Upper lobe of left lung (tissue), 6 donors: ENCODE results near the gene RRAD. TPM values are rescaled to one million over a fixed set of nuclear protein-coding genes. Genes with fewer than 3 reads are reported as not detected.

Source experiments
- ATAC-seq, 2 donors: fragments of 200-7000 bp; cut with Tn5 transposase; one replicate each; pipeline ENCODE4 v1.9.1; 2022; ENCODE audit warnings: mild to moderate bottlenecking in 2 of 2, moderate library complexity in 2 of 2; ENCODE audit not compliant: low FRiP score in 2 of 2
- DNase-seq, 2 donors: peaks; one replicate each; pipeline ENCODE4 v3.0.0-alpha.2; 2019 to 2020
- H3K27ac ChIP-seq, 4 donors: fragments of 200-600 bp; sonication (generic); one replicate each; pipeline ENCODE4 v1.5.1; 2016 to 2019
- H3K27me3 ChIP-seq, 4 donors: fragments of 200-600 bp; sonication (generic); one replicate each; pipeline ENCODE4 v1.5.1; 2017 to 2019
- H3K36me3 ChIP-seq, 4 donors: fragments of 200-600 bp; sonication (generic); one replicate each; pipeline ENCODE4 v1.5.1; 2016 to 2019
- H3K4me1 ChIP-seq, 4 donors: fragments of 200-600 bp; sonication (generic); one replicate each; pipeline ENCODE4 v1.5.1; 2018 to 2019
- H3K4me3 ChIP-seq, 4 donors: fragments of 200-600 bp; sonication (generic); one replicate each; pipeline ENCODE4 v1.5.1; 2017 to 2019; ENCODE audit warnings: mild to moderate bottlenecking in 2 of 4, moderate library complexity in 1 of 4
- H3K9me3 ChIP-seq, 4 donors: fragments of 200-600 bp; sonication (generic); one replicate each; pipeline ENCODE4 v1.5.1; 2018 to 2019
- EP300 ChIP-seq, 4 donors: sonication (generic); formaldehyde crosslinking; IDR thresholded peaks; one replicate each; pipeline ENCODE4 v1.5.1; 2017; ENCODE audit warnings: antibody characterized with exemption in 4 of 4, control low read depth in 2 of 4
- POLR2A ChIP-seq, 4 donors: fragments of 450-650 bp; IDR thresholded peaks; one replicate each; pipeline ENCODE4 v1.5.1; 2016 to 2017; ENCODE audit warnings: antibody characterized with exemption in 4 of 4, mild to moderate bottlenecking in 2 of 4
- POLR2AphosphoS5 ChIP-seq, 2 donors: sonication (generic); formaldehyde crosslinking; IDR thresholded peaks; one replicate each; pipeline ENCODE4 v1.5.1; 2017; ENCODE audit warnings: antibody characterized with exemption in 2 of 2
- WGBS, 2 donors: methylation state at CpG; one replicate each; pipeline ENCODE4 v1.1.5; 2017 to 2018; 5-methylcytosine and 5-hydroxymethylcytosine counted together
- total RNA-seq, 6 donors: library from RNA; depleted of rRNA in 4 of 6; stranded (reverse); fragments of >200 nt in 4 of 6; gene quantifications; one replicate each; pipeline versions ENCODE4 v1.1.0 to v1.2.1, GENCODE V29; 2016 to 2021
- TF ChIP-seq, protein P1 (sequence below), 6 experiments: fragments of 450-650 bp in 4 of 6; fragments of 200-600 bp in 2 of 6; sonication (generic) in 2 of 6; IDR thresholded peaks; one replicate each; pipeline ENCODE4 v1.5.1; 2016 to 2019; ENCODE audit warnings: antibody characterized with exemption in 6 of 6
- donor health status: DM: no; HTN: no; CAD: no; lungs with moderate emphysema.
- donor health status: DM: no; HTN: yes; CAD: no; lungs with severe emphysema.

Gene RRAD
- total RNA-seq, 6 donors from 2014 or later: 13.8 to 50.3 (median 47.0) TPM

- DNase-seq (no peak), ATAC-seq (no peak)
- no peak overlapping the region for H3K4me3 ChIP-seq
- no peaks in the 10 kb centered on the region for H3K9me3 ChIP-seq
- peak in 1 of 2 donors; percentile 25 for TF ChIP-seq POLR2AphosphoS5 (IDR thresholded peaks at IDR 0.05)
- TF ChIP-seq, protein P1, sequence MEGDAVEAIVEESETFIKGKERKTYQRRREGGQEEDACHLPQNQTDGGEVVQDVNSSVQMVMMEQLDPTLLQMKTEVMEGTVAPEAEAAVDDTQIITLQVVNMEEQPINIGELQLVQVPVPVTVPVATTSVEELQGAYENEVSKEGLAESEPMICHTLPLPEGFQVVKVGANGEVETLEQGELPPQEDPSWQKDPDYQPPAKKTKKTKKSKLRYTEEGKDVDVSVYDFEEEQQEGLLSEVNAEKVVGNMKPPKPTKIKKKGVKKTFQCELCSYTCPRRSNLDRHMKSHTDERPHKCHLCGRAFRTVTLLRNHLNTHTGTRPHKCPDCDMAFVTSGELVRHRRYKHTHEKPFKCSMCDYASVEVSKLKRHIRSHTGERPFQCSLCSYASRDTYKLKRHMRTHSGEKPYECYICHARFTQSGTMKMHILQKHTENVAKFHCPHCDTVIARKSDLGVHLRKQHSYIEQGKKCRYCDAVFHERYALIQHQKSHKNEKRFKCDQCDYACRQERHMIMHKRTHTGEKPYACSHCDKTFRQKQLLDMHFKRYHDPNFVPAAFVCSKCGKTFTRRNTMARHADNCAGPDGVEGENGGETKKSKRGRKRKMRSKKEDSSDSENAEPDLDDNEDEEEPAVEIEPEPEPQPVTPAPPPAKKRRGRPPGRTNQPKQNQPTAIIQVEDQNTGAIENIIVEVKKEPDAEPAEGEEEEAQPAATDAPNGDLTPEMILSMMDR (IDR thresholded peaks at IDR 0.05): no peak
- 97 to 100% methylated on average over 3 of the region's 8 CpGs for WGBS, 2 donors
- peaks cover 0 to 15% (median 7%) of the 10 kb centered on the region in 4 donors for H3K36me3 ChIP-seq
- peaks cover 0 to 16% (median 10%) of the 10 kb centered on the region in 4 donors for H3K27me3 ChIP-seq
- H3K27ac ChIP-seq: peak overlapping the region; percentile 71 to 84 (median 78)
- H3K4me1 ChIP-seq: peaks cover 45 to 61% (median 47%) of the 10 kb centered on the region in 4 donors
Measured at GRCh38 chr16:66927918-66928649, 2.7 kb upstream of the RRAD start.

DNA sequence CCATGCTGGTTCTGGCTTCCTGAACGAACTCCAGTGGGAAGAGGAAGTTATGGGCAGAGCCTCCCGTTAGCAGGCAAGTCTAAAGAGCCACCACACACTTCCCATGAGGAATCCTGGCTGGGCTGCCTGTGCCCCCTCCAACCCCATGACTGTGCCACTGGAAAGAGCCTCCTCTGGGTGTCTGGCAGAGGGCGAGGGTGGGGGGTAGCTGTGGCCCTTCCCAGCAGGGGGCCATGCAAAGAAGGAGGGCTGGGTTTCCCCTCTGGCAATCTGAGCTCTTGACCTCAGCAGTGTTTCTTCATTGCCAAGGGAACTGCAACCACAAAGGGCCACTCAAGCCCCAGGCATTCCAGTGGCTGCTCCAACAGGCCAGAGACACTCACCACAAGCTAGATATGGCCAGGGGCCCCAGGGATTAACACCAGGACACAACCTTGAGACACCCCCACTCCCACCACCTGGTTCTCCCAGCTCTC, 1.7 kb upstream of the RRAD start:
- Histone ChIP-seq H3K4me3 (no peak overlapping the region), H3K4me1 (peaks cover 40 to 55% (median 42%) of the 10 kb centered on the region in 4 donors), H3K27me3 (peaks cover 0 to 16% (median 10%) of the 10 kb centered on the region in 4 donors), H3K9me3 (no peaks in the 10 kb centered on the region), H3K36me3 (peaks cover 0 to 11% (median 5%) of the 10 kb centered on the region in 4 donors), H3K27ac (peak overlapping the region; percentile 71 to 84 (median 78))
- TF ChIP-seq, protein P1 (IDR thresholded peaks at IDR 0.05): peak in 3 of 6 experiments; percentile 8 to 22 (median 18)
- TF ChIP-seq EP300 (IDR thresholded peaks at IDR 0.05): peak in 2 of 4 donors; percentile 51 to 54
- TF ChIP-seq POLR2AphosphoS5 (IDR thresholded peaks at IDR 0.05): peak; percentile 5 to 61
- TF ChIP-seq POLR2A (IDR thresholded peaks at IDR 0.05): peak in 1 of 4 donors; percentile 24
- DNase-seq (peak in 1 of 2 donors; percentile 87), ATAC-seq (peak; percentile 35 to 76)
- 33% methylated on average over 3 of the region's 3 CpGs; no CpG with 5 or more reads in 1 of the 2 donors for WGBS, 2 donors

DNA sequence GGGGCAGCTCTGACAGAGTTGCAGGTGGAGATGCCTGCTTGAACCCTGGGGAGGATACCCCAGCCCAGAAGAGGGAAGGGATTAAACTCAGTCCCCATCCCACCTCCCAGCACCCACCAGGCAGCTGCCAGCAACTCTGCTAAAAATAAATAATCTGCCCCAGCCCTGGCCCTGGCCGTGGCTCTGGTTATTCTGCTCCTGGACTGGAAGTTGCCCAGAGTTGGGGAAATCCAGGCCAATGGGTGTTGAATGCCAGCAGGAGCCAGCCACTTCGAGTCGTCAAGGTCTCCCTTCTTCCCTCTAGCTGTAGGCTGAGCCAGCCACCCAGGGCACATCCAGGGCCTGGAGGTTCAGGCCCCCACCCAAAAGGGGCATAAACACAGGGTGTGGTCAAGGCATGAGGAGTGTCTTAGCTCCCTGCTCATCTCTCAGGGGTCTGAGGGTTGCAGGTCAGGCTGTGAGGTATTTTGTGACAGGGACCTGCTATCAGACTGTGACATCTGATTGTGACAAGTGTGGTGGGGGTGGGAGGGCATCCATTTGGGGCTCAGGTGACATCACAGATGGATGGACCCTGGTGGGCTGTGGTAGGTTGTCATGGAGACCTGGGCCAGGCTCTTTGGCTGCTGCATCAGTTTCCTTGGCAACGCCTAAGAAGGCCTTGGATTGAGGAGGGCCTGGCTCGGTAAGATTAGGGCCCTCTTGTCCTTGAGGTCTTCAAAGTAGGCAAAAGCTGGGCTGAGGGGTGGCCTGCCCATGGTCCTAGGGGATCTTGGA, 1.0 kb upstream of the RRAD start:
- ATAC-seq: no peak
- peaks cover 0 to 16% (median 10%) of the 10 kb centered on the region in 4 donors for H3K27me3 ChIP-seq
- peak in 1 of 2 donors; percentile 55 for DNase-seq
- peak overlapping the region; percentile 71 to 84 (median 78) for H3K27ac ChIP-seq
- H3K4me3 ChIP-seq: peak overlapping the region in 1 of 4 donors; percentile 61
- peaks cover 0 to 9% (median 9%) of the 10 kb centered on the region in 4 donors for H3K36me3 ChIP-seq
- WGBS, 2 donors: 54 to 66% methylated on average over 3 to 5 of the region's 5 CpGs
- H3K9me3 ChIP-seq: no peaks in the 10 kb centered on the region
- H3K4me1 ChIP-seq: peaks cover 40 to 55% (median 42%) of the 10 kb centered on the region in 4 donors
- TF ChIP-seq EP300 (IDR thresholded peaks at IDR 0.05): no peak
- TF ChIP-seq POLR2A (IDR thresholded peaks at IDR 0.05): no peak
- TF ChIP-seq POLR2AphosphoS5 (IDR thresholded peaks at IDR 0.05): no peak
- TF ChIP-seq, protein P1 (IDR thresholded peaks at IDR 0.05): no peak

DNA sequence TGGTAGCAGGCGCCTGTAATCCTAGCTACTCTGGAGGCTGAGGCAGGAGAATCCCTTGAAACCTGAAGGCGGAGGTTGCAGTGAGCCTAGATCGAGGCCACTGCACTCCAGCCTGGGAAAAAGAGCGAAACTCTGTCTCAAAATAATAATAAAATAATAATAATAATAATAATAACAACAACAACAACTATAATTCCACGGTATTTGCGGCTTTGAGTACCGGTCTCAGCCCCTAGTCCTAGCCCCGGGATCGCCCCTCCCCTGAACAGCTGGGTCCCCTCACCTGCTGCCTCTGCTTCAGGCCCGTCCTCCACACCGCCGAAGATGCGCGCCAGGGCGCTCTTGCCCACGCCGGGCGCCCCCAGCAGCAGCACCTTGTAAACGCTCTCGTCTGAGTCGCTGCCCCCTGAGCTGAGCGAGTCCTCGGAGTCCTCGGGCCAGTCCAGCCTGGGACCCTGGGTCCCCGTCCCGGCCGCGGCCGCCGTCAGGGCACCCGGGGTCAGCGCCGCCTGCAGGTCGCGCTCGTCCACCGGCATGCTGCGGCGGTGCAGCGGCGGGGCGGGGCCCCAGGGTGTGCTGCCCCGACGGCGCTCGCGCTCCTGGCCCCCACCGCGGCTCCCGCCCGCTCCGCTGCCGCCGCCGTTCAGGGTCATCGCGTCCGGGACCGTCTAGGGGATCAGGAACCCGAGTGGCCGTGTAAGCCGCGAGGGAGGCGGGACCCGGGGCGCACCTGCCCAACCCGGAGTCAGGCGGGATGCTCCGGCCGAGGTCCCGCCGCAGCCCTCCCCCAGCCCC, 611 bp downstream of the RRAD start:
- 24 to 32% methylated on average over 15 to 19 of the region's 72 CpGs for WGBS, 2 donors
- peaks cover 40 to 55% (median 42%) of the 10 kb centered on the region in 4 donors for H3K4me1 ChIP-seq
- H3K4me3 ChIP-seq: peak overlapping the region; percentile 4 to 68 (median 54)
- H3K27ac ChIP-seq: peak overlapping the region; percentile 71 to 84 (median 78)
- ATAC-seq (peak in 1 of 2 donors; percentile 75), DNase-seq (peak; percentile 60 to 93)
- peaks cover 0 to 16% (median 10%) of the 10 kb centered on the region in 4 donors for H3K27me3 ChIP-seq
- H3K36me3 ChIP-seq: peaks cover 0 to 8% (median 4%) of the 10 kb centered on the region in 4 donors
- no peaks in the 10 kb centered on the region for H3K9me3 ChIP-seq
- TF ChIP-seq POLR2AphosphoS5 (IDR thresholded peaks at IDR 0.05): no peak
- TF ChIP-seq, protein P1 (IDR thresholded peaks at IDR 0.05): peak; percentile 45 to 82 (median 67)
- no peak for TF ChIP-seq POLR2A (IDR thresholded peaks at IDR 0.05)
- TF ChIP-seq EP300 (IDR thresholded peaks at IDR 0.05): no peak
